Gastroesophageal sphincter (tissue), 3 donors: ENCODE measurements around the gene SPATA6L.

Experiments
- CTCF ChIP-seq, 4 experiments: fragments of 200-600 bp in 2 of 4; fragments of 450-650 bp in 2 of 4; sonication (generic) in 1 of 4; IDR thresholded peaks; one replicate each; pipeline ENCODE4 v1.5.1; 2017 to 2019; ENCODE audit warnings: antibody characterized with exemption in 4 of 4, mild to moderate bottlenecking in 2 of 4, moderate library complexity in 2 of 4
- POLR2AphosphoS5 ChIP-seq: sonication (generic); formaldehyde crosslinking; IDR thresholded peaks from one replicate; pipeline ENCODE4 v1.6.1; 2017; ENCODE audit warnings: antibody characterized with exemption

- TF ChIP-seq CTCF (IDR thresholded peaks at IDR 0.05) (no peak), POLR2AphosphoS5 (no peak)
Measured at GRCh38 chr9:4700091-4700490, 33.8 kb upstream of the SPATA6L start.
